ENCODE measurements around the gene PLEKHA7. TPM values are rescaled to one million over a fixed set of nuclear protein-coding genes. Genes with fewer than 3 reads are reported as not detected.
A peak's percentile ranks its signal among the peaks of the same experiment; 100 is the strongest.

The PLEKHA7 gene
- total RNA-seq, 1 experiment from 2014 or later = 18.4 TPM

- DNase-seq = peak; percentile 63
- intact Hi-C loops (cut with micrococcal nuclease) = no loop called here
These were observed 78.5 kb downstream of the PLEKHA7 start for GRCh38 chr11:16935518-16936302.

GRCh38 chr11:16933756-16934603 lies 80.2 kb downstream of the PLEKHA7 start:
- no peaks in the 10 kb centered on the region for H3K36me3 ChIP-seq (ENCODE audit: low read depth, low read length)
- intact Hi-C loops (cut with micrococcal nuclease) = no loop called here
- DNase-seq (no peak), ATAC-seq (no peak)
- ChIA-PET CTCF (no interaction called here), POLR2A (ENCODE audit: unreplicated experiment) (no interaction called here)
- H3K79me2 ChIP-seq (ENCODE audit: low read length) = no peaks in the 10 kb centered on the region
- no peaks in the 10 kb centered on the region for H3K4me1 ChIP-seq (ENCODE audit: insufficient read depth, low read length)
- no peaks in the 10 kb centered on the region for H3K27me3 ChIP-seq (ENCODE audit: low read length)
- H3K4me2 ChIP-seq (ENCODE audit: low read length) = no peak overlapping the region
- no peaks in the 10 kb centered on the region for H3K9me3 ChIP-seq (ENCODE audit: low read length)
- no peaks in the 10 kb centered on the region for H3F3A ChIP-seq (ENCODE audit: low read length, unreplicated experiment)
- H2AFZ ChIP-seq (ENCODE audit: low read length) = no peak overlapping the region
- BruUV-seq (replicated peaks) = no TSS peak
- no peaks in the 10 kb centered on the region for H4K20me1 ChIP-seq (ENCODE audit: low read length)
- no peaks in the 10 kb centered on the region for H3K9me2 ChIP-seq (replicated peaks; ENCODE audit: low read length)
- TF ChIP-seq CTCF (conservative IDR thresholded peaks at IDR 0.05; ENCODE audit: low read depth, low read length) (no peak), EZH2phosphoT487 (IDR thresholded peaks at IDR 0.05; ENCODE audit: borderline replicate concordance, low read length) (no peak), EZH2 (IDR thresholded peaks at IDR 0.05; ENCODE audit: low read length, unreplicated experiment) (no peak)
- H3K4me3 ChIP-seq (ENCODE audit: low read length) = no peak overlapping the region
- H3K27ac ChIP-seq (ENCODE audit: low read length) = no peak overlapping the region
- no peak overlapping the region for H3K9ac ChIP-seq (ENCODE audit: low read length)

More at GRCh38 chr11:16935518-16936302, 78.5 kb downstream of the PLEKHA7 start:
- Histone ChIP-seq H3K36me3 (ENCODE audit: low read depth, low read length) (no peaks in the 10 kb centered on the region), H3K9me3 (ENCODE audit: low read length) (no peaks in the 10 kb centered on the region), H3K4me1 (ENCODE audit: insufficient read depth, low read length) (no peaks in the 10 kb centered on the region), H3K9me2 (replicated peaks; ENCODE audit: low read length) (no peaks in the 10 kb centered on the region), H3K27me3 (ENCODE audit: low read length) (no peaks in the 10 kb centered on the region), H3K79me2 (ENCODE audit: low read length) (no peaks in the 10 kb centered on the region), H3K27ac (ENCODE audit: low read length) (no peak overlapping the region), H3K4me3 (ENCODE audit: low read length) (no peak overlapping the region), H4K20me1 (ENCODE audit: low read length) (no peaks in the 10 kb centered on the region), H3K4me2 (ENCODE audit: low read length) (no peak overlapping the region), H3K9ac (ENCODE audit: low read length) (no peak overlapping the region), H2AFZ (ENCODE audit: low read length) (no peak overlapping the region), H3F3A (ENCODE audit: low read length, unreplicated experiment) (no peaks in the 10 kb centered on the region)
- no TSS peak for BruUV-seq (replicated peaks)
- ChIA-PET POLR2A (ENCODE audit: unreplicated experiment) (no interaction called here), CTCF (no interaction called here)
- TF ChIP-seq CTCF (conservative IDR thresholded peaks at IDR 0.05; ENCODE audit: low read depth, low read length) (peak; percentile 70), EZH2phosphoT487 (IDR thresholded peaks at IDR 0.05; ENCODE audit: borderline replicate concordance, low read length) (no peak), EZH2 (IDR thresholded peaks at IDR 0.05; ENCODE audit: low read length, unreplicated experiment) (no peak)
- ATAC-seq = peak; percentile 64

All from PC-3 (cell line).